HUES6 (cell line): ENCODE results near the gene MACROD1.

Source experiments
- H3K27ac ChIP-seq: 2 replicates; pipeline ENCODE4 v1.7.0; 2013; ENCODE audit warnings: low read depth, mild to moderate bottlenecking, low read length, inconsistent platforms
- H3K27me3 ChIP-seq: 2 replicates; pipeline ENCODE4 v1.6.1; 2013; ENCODE audit warnings: low read length; ENCODE audit not compliant: control insufficient read depth, insufficient read depth
- H3K36me3 ChIP-seq: 2 replicates; pipeline ENCODE4 v1.6.1; 2013; ENCODE audit warnings: low read length; ENCODE audit not compliant: control insufficient read depth, insufficient read depth
- H3K4me1 ChIP-seq: 2 replicates; pipeline ENCODE4 v1.6.1; 2013; ENCODE audit warnings: low read length; ENCODE audit not compliant: control insufficient read depth, insufficient read depth
- H3K4me3 ChIP-seq: 2 replicates; pipeline ENCODE4 v1.5.1; 2013; ENCODE audit warnings: low read depth, low read length
- H3K9ac ChIP-seq: one replicate; pipeline ENCODE4 v1.6.1; 2013; ENCODE audit warnings: mild to moderate bottlenecking, low read length
- H3K9me3 ChIP-seq: 2 replicates; pipeline ENCODE4 v1.6.1; 2013; ENCODE audit warnings: low read depth, low read length; ENCODE audit not compliant: control insufficient read depth, insufficient read depth

MACROD1 gene

DNA sequence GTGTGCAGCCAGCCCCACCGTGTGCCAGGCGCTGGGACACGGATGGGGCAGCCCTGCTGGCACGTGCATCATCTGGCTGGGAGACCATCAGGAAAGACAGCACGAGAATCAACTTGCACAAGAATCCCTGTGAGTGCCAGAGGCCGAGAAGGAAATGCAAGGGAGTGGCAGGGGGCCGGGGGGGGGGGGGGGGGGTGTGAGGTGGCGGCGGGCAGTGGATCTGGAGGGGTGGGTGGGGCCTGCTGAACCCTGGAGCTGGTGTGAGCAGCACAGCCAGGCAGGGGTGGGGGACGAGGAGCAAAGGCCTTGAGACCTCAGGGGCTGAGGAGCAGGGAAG lies 144.2 kb downstream of the MACROD1 start:
- Histone ChIP-seq H3K9me3 (no peaks in the 10 kb centered on the region), H3K4me3 (no peak overlapping the region), H3K9ac (no peak overlapping the region), H3K36me3 (no peaks in the 10 kb centered on the region), H3K27ac (0 out of 2 replicates have a peak overlapping the region, but pooled peaks have one; percentile 37), H3K27me3 (peaks cover 26% of the 10 kb centered on the region), H3K4me1 (peaks cover 51% of the 10 kb centered on the region)

DNA sequence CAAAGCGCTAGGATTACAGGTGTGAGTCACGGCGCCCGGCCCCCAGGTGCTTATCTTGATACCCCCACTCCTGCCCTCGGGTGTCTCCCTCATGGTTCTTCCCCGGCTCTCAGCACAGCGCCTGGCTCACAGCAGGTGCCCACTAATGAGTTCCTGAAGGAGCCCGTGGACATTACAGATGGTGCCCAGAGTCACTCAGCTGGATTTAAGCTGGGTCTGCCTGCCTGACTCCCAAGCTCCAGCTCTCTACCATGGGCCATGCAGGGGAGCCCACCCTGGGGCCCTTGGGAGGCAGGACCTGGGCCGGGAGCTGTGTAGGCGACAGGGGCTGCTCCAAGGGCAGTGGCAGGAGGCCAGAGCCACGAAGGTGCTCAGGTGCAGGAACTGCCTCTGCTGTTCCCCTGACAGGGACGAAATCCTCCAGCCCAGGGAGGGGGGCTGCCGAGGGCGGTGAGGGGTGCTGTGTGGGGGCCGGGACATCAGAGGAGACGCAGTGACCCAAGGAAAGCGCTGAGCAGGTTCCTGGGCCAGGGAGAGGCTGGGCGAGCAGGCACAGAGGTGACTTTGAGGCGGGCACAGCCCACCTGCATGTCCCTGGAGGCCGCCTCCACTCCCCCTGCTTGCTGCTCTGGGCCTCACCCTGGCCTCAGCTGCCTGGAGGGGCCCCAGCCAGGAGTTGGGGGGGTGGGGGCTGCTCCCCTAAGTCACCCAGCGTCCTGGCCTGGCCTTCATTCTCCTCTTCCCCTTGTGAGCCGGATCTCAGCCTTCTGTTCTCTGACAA lies 144.7 kb downstream of the MACROD1 start:
- Histone ChIP-seq H3K4me3 (no peak overlapping the region), H3K4me1 (peaks cover 50% of the 10 kb centered on the region), H3K27ac (0 out of 2 replicates have a peak overlapping the region, but pooled peaks have one; percentile 37), H3K9ac (no peak overlapping the region), H3K36me3 (no peaks in the 10 kb centered on the region), H3K27me3 (peaks cover 26% of the 10 kb centered on the region), H3K9me3 (no peaks in the 10 kb centered on the region)

DNA sequence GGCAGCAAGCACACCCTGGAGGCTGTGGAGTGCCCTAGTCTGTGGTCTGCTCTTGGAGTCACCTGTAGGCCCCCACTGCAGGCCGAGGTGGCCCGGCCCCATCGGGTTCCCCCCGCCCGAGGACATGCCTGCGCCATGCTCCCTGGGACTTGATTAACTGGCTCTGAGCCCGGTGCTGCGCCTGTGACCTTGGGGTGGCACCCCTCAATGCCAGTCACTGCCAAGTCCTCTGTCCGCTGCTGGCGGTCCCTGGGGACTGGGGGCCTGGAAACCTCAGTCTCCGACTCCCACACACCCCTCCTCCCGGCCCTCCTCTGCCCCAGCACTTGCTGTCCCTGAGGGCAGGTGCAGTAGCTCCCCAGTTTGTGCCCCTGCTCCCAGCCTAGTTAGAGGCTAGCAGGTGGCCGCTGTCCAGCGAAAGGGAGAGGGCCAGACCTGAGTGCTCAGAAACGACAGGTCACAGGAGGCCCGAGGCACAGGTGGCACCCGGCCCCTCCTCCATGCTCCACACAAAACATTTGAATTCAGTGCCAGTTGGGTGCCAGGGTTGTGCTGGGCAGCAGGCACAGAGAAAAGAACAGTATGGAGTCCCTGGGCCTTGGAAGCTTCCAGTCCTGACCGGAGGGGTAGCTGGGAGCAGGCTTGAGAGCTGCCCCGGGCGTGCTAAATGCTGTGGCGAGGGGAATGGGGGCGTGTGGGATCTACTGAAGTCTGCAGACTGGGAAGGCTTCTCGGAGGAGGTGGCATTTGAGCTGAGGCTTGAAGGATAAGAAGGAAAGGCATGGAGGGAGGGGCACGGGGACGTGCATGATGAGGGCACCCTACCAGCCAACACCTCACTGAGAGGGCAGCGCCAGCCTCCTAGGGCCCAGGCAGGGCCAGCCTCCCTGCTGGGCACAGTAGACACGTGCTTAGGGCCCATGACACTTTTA lies 146.5 kb downstream of the MACROD1 start:
- Histone ChIP-seq H3K27me3 (peaks cover 34% of the 10 kb centered on the region), H3K27ac (no peak overlapping the region), H3K9ac (no peak overlapping the region), H3K36me3 (no peaks in the 10 kb centered on the region), H3K4me1 (peaks cover 43% of the 10 kb centered on the region), H3K9me3 (no peaks in the 10 kb centered on the region), H3K4me3 (no peak overlapping the region)

DNA sequence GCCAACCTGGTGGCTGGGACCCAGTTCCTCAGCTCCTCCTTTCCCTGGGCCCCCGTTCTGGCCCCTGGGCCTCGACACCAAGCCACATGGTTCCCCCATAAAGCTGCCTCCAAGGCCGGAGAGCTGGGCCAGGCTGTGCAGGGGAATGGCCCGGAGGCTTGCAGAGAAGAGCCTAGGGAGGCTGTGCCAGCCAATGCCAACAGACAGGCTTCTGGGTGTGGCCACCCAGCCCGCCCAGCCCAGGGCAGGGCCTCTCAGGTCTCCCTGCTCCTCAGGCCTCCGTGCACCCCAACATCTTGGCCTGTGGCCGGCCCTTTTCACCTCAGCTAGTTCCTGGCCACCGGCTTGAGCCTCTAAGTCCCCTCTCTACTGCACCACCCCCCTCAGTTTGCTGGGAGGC lies 147.6 kb downstream of the MACROD1 start:
- no peak overlapping the region for H3K27ac ChIP-seq
- peaks cover 42% of the 10 kb centered on the region for H3K27me3 ChIP-seq
- H3K4me1 ChIP-seq = peaks cover 33% of the 10 kb centered on the region
- H3K9ac ChIP-seq = no peak overlapping the region
- no peaks in the 10 kb centered on the region for H3K9me3 ChIP-seq
- H3K4me3 ChIP-seq = no peak overlapping the region
- no peaks in the 10 kb centered on the region for H3K36me3 ChIP-seq

DNA sequence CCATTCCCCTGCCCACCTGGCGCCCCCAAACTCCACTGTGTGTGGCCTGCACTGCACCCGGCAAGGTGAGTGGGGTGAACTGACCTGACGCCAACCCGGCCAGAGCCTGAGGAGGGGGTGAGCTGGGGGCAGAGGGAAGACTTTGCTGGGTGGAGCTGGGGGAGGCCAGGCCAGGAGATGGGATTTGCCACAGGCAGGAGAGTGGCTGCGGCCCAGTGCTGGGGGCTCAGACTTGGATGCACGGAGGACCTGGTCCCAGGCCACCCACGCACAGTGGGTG lies 148.0 kb downstream of the MACROD1 start:
- H3K27me3 ChIP-seq = peaks cover 44% of the 10 kb centered on the region
- H3K9me3 ChIP-seq = no peaks in the 10 kb centered on the region
- no peak overlapping the region for H3K9ac ChIP-seq
- no peak overlapping the region for H3K27ac ChIP-seq
- H3K36me3 ChIP-seq = no peaks in the 10 kb centered on the region
- no peak overlapping the region for H3K4me3 ChIP-seq
- H3K4me1 ChIP-seq = peaks cover 33% of the 10 kb centered on the region

DNA sequence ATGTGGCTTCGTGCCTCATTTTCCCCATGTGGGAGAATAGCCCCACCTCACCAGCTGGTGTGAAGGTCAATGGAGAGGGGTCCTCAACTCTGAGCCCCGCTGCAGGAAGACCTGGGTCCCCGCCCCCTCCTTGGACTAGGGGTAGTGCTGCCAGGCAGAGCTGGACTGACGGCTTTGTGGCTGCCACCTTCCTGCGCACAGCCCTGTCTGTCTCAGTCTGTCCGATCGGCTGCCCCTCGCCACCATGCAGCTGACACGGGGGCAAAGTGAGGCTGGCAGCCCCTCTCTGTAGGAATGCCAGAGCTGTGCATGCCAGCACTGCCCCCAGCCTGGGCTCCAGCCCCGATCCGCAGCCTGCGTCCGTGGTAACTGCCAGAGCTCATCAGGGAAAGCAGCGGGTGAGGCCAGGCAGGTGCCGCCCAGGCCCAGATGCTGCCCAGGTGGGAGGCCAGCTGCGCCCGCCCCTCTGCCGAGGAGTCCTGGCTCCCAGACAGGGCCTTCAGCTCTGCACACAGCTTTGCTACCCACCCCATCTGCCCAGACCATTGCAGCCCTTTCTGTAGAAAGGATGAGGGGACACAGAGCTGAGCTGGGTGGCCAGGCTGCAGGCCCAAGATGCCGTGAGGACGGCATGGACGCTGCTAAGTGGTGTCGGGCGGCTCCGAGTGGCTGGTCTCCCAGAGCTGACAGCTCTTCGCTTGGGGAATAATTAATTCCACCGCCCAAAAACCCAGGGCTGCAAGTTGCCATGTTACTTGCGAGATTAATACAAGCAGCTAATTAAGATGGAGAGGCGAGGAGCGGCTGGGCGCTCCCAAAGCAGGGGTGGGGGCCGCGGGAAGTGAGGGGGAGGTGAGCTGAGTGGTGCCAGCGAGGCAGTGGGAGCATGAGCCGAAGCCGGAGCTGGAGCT lies 149.7 kb downstream of the MACROD1 start:
- no peak overlapping the region for H3K4me3 ChIP-seq
- no peak overlapping the region for H3K27ac ChIP-seq
- H3K36me3 ChIP-seq = no peaks in the 10 kb centered on the region
- H3K27me3 ChIP-seq = peaks cover 53% of the 10 kb centered on the region
- no peak overlapping the region for H3K9ac ChIP-seq
- peaks cover 19% of the 10 kb centered on the region for H3K4me1 ChIP-seq
- no peaks in the 10 kb centered on the region for H3K9me3 ChIP-seq

DNA sequence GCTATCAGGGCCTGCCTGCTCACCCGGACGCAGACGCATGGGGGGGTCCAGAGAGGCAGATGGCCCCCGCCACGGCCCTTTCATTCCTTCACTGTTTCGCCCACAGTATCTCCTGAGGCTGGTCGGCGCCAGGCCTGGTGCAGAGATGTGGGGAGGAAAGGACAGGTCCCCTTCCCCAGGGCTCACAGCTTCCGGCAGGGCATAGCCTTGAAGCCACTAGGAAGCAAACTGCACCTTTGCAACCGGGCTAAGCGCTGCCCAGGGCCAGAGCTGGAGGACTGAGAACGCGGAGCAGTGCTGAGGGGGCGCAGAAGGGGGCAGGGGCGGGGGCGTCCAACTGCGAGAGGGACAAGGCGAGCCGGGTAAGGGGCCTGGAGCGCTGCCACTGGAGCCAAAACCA lies 150.4 kb downstream of the MACROD1 start:
- no peaks in the 10 kb centered on the region for H3K9me3 ChIP-seq
- H3K36me3 ChIP-seq = no peaks in the 10 kb centered on the region
- H3K4me1 ChIP-seq = peaks cover 13% of the 10 kb centered on the region; the same call in 1 of the 2 replicates
- H3K4me3 ChIP-seq = no peak overlapping the region
- no peak overlapping the region for H3K9ac ChIP-seq
- H3K27me3 ChIP-seq = peaks cover 56% of the 10 kb centered on the region
- no peak overlapping the region for H3K27ac ChIP-seq

DNA sequence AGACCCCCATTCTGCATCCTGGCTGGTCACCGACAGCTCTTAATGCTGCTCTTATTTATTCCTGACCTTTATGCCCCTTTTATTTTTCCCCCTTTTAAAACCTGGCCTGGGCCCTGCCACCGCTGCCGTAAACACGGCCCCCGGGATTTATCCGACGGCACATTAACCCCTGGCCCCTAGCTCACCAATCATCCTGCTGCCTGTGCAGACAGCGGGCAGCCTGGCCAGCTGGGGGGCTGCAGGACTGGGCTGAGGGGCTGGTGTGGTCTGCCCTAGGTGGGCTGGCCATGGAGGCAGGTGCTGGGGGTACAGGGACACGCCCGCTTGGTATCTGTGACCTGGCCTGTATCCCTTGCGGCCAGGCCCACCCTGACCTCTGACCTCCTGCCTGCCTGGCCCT lies 151.6 kb downstream of the MACROD1 start:
- Histone ChIP-seq H3K4me1 (peaks cover 11% of the 10 kb centered on the region; the same call in 1 of the 2 replicates), H3K27me3 (peaks cover 56% of the 10 kb centered on the region), H3K4me3 (no peak overlapping the region), H3K9ac (no peak overlapping the region), H3K27ac (no peak overlapping the region), H3K36me3 (no peaks in the 10 kb centered on the region), H3K9me3 (no peaks in the 10 kb centered on the region)

DNA sequence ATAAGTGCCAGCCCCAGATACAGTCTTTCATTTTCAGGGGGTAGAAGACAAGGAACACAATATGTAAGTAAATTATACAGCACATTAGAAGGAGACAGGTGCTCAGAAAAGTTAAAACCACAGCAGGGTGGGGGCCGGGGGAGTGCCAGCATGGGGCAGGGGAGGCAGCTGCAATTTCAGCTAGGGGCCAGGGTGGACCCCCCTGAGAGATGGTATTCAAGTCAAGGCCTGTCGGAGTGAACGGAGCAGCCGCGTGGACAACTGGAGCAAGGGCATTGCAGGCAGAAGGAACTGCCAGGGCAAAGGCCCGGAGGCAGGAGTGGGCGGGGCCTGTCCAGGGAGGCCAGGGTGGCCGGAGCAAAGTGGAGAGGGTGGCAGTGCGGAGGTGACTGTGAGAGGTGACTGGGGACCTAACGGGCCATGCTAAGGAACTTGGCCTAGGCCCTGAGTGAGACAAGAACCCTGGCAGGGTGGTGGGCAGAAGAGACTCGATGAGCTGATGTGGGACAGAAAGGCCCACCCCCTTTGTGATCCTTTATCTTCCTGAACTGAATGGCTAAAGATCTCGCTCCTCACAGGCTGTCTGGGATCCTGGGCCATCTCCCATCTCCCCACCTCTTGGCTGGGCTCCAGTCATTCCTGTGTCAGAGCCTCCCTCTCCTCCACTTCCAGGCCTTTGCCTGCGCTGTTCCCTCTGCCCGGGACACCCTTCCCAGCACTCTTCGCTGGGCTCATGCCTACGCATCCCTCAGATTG lies 152.6 kb downstream of the MACROD1 start:
- no peaks in the 10 kb centered on the region for H3K36me3 ChIP-seq
- no peak overlapping the region for H3K9ac ChIP-seq
- H3K27ac ChIP-seq = no peak overlapping the region
- no peak overlapping the region for H3K4me3 ChIP-seq
- H3K9me3 ChIP-seq = no peaks in the 10 kb centered on the region
- peaks cover 62% of the 10 kb centered on the region for H3K27me3 ChIP-seq
- H3K4me1 ChIP-seq = peaks cover 6% of the 10 kb centered on the region; the same call in 1 of the 2 replicates

DNA sequence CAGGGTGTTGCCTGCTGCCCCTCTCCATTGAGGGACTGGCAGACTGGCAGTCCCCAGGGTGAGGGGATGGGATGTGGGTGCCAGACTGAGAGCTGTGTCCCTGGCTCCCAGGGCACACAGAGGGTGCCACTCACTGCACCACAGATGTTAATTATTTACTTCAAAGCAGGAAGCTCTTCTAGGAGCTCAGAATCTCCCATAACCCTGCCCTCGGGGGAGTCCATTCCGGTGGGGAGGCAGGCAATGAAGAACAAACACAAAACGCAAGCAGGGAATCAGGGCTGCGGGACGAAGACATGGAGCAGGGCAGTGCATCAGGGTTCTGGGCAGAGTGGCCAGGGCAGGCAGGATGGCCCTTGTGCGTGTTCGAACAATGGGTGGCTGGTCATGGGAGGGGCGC lies 154.5 kb downstream of the MACROD1 start:
- H3K27me3 ChIP-seq = peaks cover 77% of the 10 kb centered on the region

More for the DNA sequence above, 154.5 kb downstream of the MACROD1 start:
- H3K9me3 ChIP-seq = no peaks in the 10 kb centered on the region
- no peak overlapping the region for H3K9ac ChIP-seq
- no peak overlapping the region for H3K4me3 ChIP-seq
- H3K36me3 ChIP-seq = no peaks in the 10 kb centered on the region
- no peak overlapping the region for H3K27ac ChIP-seq
- H3K4me1 ChIP-seq = peaks cover 20% of the 10 kb centered on the region
